Type B pancreatic cell (in vitro differentiated cells): ENCODE data around the gene OR1A2. TPM values are rescaled to one million over a fixed set of nuclear protein-coding genes. Genes with fewer than 3 reads are reported as not detected.
"Not testable (repeated sequence)": the region's sequence is repeated elsewhere in the genome, so short reads cannot be mapped to it uniquely, and the experiment has no call there.

Experiments
- DNase-seq: peaks from one replicate; pipeline ENCODE4 v3.0.0; 2021; ENCODE audit warnings: mixed read lengths; ENCODE audit not compliant: unreplicated experiment; ENCODE audit errors: extremely low spot score
- H3K27ac Mint-ChIP-seq: 2 replicates; pipeline ENCODE4 v1.8.0; 2021; ENCODE audit warnings: mild to moderate bottlenecking, mixed read lengths
- H3K27me3 Mint-ChIP-seq: 2 replicates; pipeline ENCODE4 v1.8.0; 2021; ENCODE audit warnings: mixed read lengths
- H3K36me3 Mint-ChIP-seq: 2 replicates; pipeline ENCODE4 v1.8.0; 2021; ENCODE audit warnings: mixed read lengths
- H3K4me1 Mint-ChIP-seq: one replicate; pipeline ENCODE4 v1.8.0; 2021; ENCODE audit warnings: mixed read lengths; ENCODE audit not compliant: unreplicated experiment
- H3K4me3 Mint-ChIP-seq: 2 replicates; pipeline ENCODE4 v1.8.0; 2021; ENCODE audit warnings: mild to moderate bottlenecking, mixed read lengths
- H3K9me3 Mint-ChIP-seq: 2 replicates; pipeline ENCODE4 v1.8.0; 2021; ENCODE audit warnings: mixed read lengths
- total RNA-seq: library from RNA; stranded (reverse); gene quantifications from 2 replicates; pipeline ENCODE4 v1.2.1, GENCODE V29; 2021; ENCODE audit warnings: low replicate concordance
- TF ChIP-seq, protein P1 (sequence below): fragments of 200-600 bp; sonication (generic); conservative IDR thresholded peaks from 2 replicates; pipeline ENCODE4 v1.5.0; 2021; ENCODE audit warnings: antibody characterized with exemption, mild to moderate bottlenecking

OR1A2 gene
- total RNA-seq, 1 donor from 2014 or later = not detected

DNA sequence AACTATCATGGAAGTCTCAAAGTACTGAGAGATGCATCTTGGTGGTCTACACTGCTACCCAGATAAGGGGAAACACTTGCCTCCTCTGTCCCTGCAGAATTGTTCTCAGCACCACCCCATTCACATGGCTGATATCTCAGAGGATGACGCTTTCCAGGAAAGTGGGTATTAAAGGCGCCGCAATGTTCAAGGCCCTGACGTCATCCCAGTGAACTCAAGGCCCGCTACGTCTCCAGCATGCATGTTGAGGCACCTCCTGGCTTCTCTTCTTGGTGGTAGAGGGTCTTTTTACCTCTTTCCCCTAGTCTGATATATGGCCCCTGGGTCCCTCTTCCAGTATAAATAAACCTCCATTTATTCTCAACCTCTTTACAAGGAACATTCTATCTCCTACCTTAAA lies 11.2 kb downstream of the OR1A2 start:
- Mint-ChIP-seq H3K4me3 (no peak overlapping the region), H3K4me1 (no peaks in the 10 kb centered on the region), H3K9me3 (peaks cover 14% of the 10 kb centered on the region)

DNA sequence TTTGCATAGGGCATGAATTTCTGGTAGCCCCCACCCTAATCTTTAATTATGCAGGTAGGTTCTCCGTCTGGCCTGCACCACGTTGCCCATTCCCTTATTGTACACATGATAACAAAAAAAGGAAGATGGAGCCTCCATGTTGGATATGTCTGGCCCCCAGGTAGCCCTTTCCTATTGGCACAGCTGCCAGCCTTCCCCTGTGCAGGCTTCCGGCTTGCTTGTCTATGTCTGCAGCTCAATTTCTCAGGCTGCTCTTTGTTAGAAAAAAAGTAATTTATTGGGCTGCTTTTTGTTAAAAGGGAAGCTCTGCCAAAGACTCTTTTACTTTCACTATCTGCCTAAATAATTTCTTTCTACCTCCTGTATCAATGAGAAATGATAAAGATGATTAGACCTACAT lies 15.7 kb downstream of the OR1A2 start:
- TF ChIP-seq, protein P1, sequence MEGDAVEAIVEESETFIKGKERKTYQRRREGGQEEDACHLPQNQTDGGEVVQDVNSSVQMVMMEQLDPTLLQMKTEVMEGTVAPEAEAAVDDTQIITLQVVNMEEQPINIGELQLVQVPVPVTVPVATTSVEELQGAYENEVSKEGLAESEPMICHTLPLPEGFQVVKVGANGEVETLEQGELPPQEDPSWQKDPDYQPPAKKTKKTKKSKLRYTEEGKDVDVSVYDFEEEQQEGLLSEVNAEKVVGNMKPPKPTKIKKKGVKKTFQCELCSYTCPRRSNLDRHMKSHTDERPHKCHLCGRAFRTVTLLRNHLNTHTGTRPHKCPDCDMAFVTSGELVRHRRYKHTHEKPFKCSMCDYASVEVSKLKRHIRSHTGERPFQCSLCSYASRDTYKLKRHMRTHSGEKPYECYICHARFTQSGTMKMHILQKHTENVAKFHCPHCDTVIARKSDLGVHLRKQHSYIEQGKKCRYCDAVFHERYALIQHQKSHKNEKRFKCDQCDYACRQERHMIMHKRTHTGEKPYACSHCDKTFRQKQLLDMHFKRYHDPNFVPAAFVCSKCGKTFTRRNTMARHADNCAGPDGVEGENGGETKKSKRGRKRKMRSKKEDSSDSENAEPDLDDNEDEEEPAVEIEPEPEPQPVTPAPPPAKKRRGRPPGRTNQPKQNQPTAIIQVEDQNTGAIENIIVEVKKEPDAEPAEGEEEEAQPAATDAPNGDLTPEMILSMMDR = no peak
- DNase-seq = no peak
- Mint-ChIP-seq H3K27ac (no peak overlapping the region), H3K27me3 (no peaks in the 10 kb centered on the region), H3K36me3 (no peaks in the 10 kb centered on the region), H3K9me3 (no peaks in the 10 kb centered on the region), H3K4me1 (no peaks in the 10 kb centered on the region), H3K4me3 (no peak overlapping the region)

More for the DNA sequence above, 11.2 kb downstream of the OR1A2 start:
- H3K27me3 Mint-ChIP-seq = no peaks in the 10 kb centered on the region
- DNase-seq = no peak
- TF ChIP-seq, protein P1 = no peak
- H3K36me3 Mint-ChIP-seq = no peaks in the 10 kb centered on the region
- H3K27ac Mint-ChIP-seq = no peak overlapping the region

DNA sequence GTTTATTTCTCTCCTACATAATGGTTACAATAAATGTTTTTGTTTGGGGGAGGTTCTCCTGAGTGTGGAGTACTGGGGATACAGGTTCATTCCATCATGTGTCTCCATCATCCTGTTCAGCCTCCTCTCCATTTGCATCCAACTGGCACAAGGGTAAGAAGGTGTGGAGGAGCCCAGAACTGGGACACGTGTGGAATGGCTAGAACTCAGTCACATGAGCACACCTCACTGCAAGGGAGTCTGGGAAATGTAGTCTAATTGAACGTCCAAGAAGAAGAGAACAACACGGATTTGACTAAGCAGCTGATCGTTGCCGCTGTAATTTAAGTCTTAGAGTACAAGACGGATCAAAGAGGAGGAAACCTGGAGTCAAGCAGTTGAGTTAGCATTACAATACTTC lies 16.3 kb downstream of the OR1A2 start:
- no peak for DNase-seq
- Mint-ChIP-seq H3K27me3 (no peaks in the 10 kb centered on the region), H3K27ac (no peak overlapping the region), H3K9me3 (no peaks in the 10 kb centered on the region), H3K4me3 (no peak overlapping the region), H3K4me1 (no peaks in the 10 kb centered on the region), H3K36me3 (no peaks in the 10 kb centered on the region)
- TF ChIP-seq, protein P1 = no peak

DNA sequence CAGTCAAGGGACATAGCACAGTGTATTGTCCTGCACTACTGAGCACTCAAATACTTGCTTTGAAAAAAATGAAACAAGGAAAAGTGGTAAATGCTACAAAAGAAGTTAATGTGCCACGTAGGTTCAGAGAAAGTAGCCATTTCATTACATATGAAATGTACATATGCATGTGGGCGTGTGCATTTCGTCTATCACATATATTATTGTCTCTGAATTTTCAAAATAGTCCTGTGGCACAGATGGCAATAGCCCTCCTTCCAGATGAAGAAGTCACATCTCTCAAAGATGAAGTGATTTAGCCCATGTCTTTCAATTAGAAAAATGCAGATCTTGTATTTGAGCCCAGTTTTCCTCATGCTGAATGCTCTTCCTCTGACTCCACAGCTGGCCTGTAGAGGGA lies 22.7 kb downstream of the OR1A2 start:
- H3K4me1 Mint-ChIP-seq, H3K36me3 Mint-ChIP-seq, H3K9me3 Mint-ChIP-seq, H3K4me3 Mint-ChIP-seq, H3K27me3 Mint-ChIP-seq, H3K27ac Mint-ChIP-seq, DNase-seq: not testable (repeated sequence)

DNA sequence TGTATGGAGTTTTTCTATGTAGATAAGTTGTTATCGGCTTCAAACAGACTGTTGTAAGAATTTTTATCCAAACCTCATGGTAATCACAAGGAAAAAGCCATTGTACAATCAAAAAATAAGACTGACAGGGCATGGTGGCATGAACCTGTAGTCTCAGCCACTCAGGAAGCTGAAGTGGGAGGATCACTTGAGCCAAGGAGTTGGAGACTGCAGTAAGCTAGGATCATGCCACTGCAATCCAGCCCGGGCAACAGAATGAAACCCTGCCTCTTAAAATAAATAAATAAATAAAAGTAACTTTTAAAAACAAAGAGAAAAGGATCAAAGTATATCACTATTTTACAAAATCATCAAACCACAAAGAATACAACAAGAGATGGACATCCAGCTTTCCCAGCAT lies 24.5 kb downstream of the OR1A2 start:
- DNase-seq = no peak
- H3K27ac Mint-ChIP-seq = no peak overlapping the region
- H3K9me3 Mint-ChIP-seq = no peaks in the 10 kb centered on the region
- H3K36me3 Mint-ChIP-seq = no peaks in the 10 kb centered on the region
- H3K4me1 Mint-ChIP-seq = no peaks in the 10 kb centered on the region
- H3K27me3 Mint-ChIP-seq = no peaks in the 10 kb centered on the region
- TF ChIP-seq, protein P1 = no peak
- H3K4me3 Mint-ChIP-seq = no peak overlapping the region

DNA sequence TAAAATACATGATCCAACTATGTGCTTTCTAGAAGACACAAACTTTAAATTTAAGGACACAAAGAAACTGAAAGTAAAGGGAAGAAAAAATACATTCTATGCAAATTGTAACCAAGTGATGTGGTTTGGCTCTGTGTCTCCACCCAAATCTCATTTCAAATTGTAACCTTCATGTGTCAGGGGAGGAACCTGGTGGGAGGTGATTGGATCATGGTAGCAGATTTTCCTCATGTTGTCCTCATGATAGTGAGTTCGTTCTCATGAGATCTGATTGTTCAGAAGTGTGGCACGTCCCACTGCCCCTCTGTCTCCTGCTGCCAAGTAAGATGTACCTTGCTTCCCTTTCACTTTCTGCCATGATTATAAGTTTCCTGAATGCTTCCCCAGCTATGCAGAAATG lies 25.2 kb downstream of the OR1A2 start:
- no peaks in the 10 kb centered on the region for H3K36me3 Mint-ChIP-seq
- H3K27ac Mint-ChIP-seq = no peak overlapping the region
- TF ChIP-seq, protein P1 = no peak
- DNase-seq = no peak
- H3K4me1 Mint-ChIP-seq = no peaks in the 10 kb centered on the region
- no peaks in the 10 kb centered on the region for H3K9me3 Mint-ChIP-seq
- H3K4me3 Mint-ChIP-seq = no peak overlapping the region
- H3K27me3 Mint-ChIP-seq = no peaks in the 10 kb centered on the region

DNA sequence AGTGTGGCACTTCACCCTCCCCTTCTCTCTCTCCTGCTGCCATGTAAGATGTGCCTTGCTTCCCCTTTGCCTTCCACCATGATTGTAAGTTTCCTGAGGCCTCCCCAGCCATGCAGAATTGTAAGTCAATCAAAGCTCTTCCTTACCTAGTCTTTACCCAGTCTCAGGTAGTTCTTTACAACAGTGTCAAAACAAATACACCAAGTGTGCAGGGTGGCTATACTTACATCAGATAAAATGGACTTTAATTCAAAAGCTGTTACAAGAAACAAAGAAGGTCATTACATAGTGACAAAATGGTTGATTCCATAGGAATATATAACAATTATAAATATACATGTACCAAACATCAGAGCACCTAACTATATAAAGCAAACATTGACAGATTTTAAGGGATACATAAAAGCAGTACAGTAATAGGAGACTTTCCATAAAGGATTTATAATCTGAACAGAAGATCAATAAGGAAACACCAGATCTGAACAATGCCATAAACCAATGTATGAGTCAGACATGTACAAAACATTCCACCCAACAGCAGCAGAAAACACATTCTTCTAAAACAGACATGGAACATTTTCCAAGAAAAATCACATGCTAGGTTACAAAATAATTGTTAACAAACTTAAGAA lies 27.5 kb downstream of the OR1A2 start:
- H3K27ac Mint-ChIP-seq, H3K27me3 Mint-ChIP-seq, H3K4me3 Mint-ChIP-seq, H3K9me3 Mint-ChIP-seq, DNase-seq, H3K36me3 Mint-ChIP-seq, H3K4me1 Mint-ChIP-seq: not testable (repeated sequence)

DNA sequence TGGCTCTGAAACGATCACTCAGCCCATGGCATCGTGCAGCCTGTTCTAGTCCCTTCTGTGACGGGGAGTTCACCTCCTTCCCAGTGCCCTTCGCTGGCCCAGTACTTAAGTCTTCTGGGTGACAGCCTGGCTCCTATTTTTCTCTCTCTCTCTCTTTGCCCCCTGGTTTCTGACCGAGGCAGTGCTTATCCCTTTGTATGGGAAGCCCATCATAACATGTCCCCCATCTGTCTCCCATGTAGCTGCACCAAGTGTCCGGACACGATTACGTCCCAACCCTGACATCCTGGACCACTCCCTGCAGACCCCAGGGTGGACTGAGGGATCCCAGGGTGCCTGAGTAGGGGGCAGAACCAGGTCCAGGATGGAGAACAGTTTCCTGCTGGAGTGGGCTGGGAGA lies 35.0 kb downstream of the OR1A2 start:
- not testable (repeated sequence) for H3K9me3 Mint-ChIP-seq, H3K36me3 Mint-ChIP-seq, DNase-seq, H3K27ac Mint-ChIP-seq, H3K4me1 Mint-ChIP-seq, H3K27me3 Mint-ChIP-seq, H3K4me3 Mint-ChIP-seq

DNA sequence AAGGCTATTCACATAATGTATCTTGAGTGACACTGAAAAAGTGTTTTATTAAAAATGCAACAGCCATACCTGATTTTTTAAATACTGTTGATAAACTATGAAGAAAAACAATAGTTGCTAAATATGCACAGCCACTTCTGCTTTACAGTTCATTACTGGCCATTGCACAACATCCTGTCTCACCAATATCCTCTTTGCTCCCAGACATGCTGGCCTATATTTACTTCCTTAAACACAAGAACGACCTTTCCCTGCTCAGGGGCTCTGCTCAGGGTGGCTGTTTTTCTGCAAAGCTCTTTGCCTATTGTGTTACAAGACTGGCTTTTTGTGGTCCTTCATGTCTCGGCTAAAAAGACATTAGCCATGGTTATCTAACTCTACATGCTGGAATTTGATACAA lies 41.4 kb downstream of the OR1A2 start:
- H3K36me3 Mint-ChIP-seq, H3K4me3 Mint-ChIP-seq, H3K4me1 Mint-ChIP-seq, H3K27me3 Mint-ChIP-seq, H3K9me3 Mint-ChIP-seq, DNase-seq, H3K27ac Mint-ChIP-seq: not testable (repeated sequence)

DNA sequence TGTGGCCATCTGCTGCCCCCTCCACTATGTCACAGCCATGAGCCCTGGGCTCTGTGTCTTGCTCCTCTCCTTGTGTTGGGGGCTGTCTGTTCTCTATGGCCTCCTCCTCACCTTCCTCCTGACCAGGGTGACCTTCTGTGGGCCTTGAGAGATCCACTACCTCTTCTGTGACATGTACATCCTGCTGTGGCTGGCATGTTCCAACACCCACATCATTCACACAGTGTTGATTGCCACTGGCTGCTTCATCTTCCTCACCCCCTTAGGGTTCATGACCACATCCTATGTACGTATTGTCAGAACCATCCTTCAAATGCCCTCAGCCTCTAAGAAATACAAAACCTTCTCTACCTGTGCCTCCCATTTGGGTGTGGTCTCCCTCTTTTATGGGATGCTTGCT lies 43.7 kb downstream of the OR1A2 start:
- not testable (repeated sequence) for H3K9me3 Mint-ChIP-seq, H3K27me3 Mint-ChIP-seq, H3K4me3 Mint-ChIP-seq, DNase-seq, H3K27ac Mint-ChIP-seq, H3K36me3 Mint-ChIP-seq, H3K4me1 Mint-ChIP-seq
